IMR-90 (cell line): ENCODE results near the gene LRP1-AS. TPM values are rescaled to one million over a fixed set of nuclear protein-coding genes. Genes with fewer than 3 reads are reported as not detected.
A peak's percentile ranks its signal among the peaks of the same experiment; 100 is the strongest.

ENCODE experiments used
- ATAC-seq: fragments of 200-7000 bp; cut with Tn5 transposase; 2 replicates; pipeline ENCODE4 v1.9.1; 2020; ENCODE audit warnings: low read depth, mild to moderate bottlenecking, moderate library complexity
- BruUV-seq: library from RNA; stranded (reverse); fragments of 400-500 nt; replicated peaks from 2 replicates; lab custom pipeline; 2021; lab: Mats Ljungman, UMichigan
- CTCF ChIA-PET: fragments of 300-600 bp; formaldehyde crosslinking; extraction: SDS; loops from one replicate; lab custom pipeline; 2021; ENCODE audit warnings: antibody characterized with exemption; lab: Yijun Ruan, JAX
- POLR2A ChIA-PET: fragments of 300-600 bp; sonication (Branson Sonifier 250); formaldehyde crosslinking; loops from one replicate; lab custom pipeline; 2022; ENCODE audit warnings: antibody characterized with exemption; ENCODE audit not compliant: unreplicated experiment; lab: Charles Lee
- DNase-seq: peaks from one replicate; pipeline ENCODE4 v3.0.0; 2013
- H2AFZ ChIP-seq: replicated peaks from 2 replicates; pipeline ENCODE3; 2013; ENCODE audit warnings: low read length, mild to moderate bottlenecking; ENCODE audit not compliant: poor library complexity
- H2AK5ac ChIP-seq: 2 replicates; pipeline ENCODE4 v1.6.1; 2013; ENCODE audit warnings: low read depth, low read length, inconsistent platforms
- H2AK9ac ChIP-seq: replicated peaks from 2 replicates; pipeline ENCODE3; 2013; ENCODE audit warnings: mild to moderate bottlenecking, low read depth, low read length, moderate library complexity; ENCODE audit not compliant: poor library complexity
- H2BK120ac ChIP-seq: 2 replicates; pipeline ENCODE4 v1.6.1; 2013; ENCODE audit warnings: low read depth, low read length, inconsistent platforms
- H2BK15ac ChIP-seq: 3 replicates; pipeline ENCODE4 v1.6.1; 2013; ENCODE audit warnings: low read depth, low read length, inconsistent platforms
- H2BK20ac ChIP-seq: 2 replicates; pipeline ENCODE4 v1.6.1; 2013; ENCODE audit warnings: low read depth, mild to moderate bottlenecking, inconsistent platforms, low read length, moderate library complexity
- H2BK5ac ChIP-seq: 2 replicates; pipeline ENCODE4 v1.6.1; 2013; ENCODE audit warnings: mild to moderate bottlenecking, low read depth, low read length, inconsistent platforms; ENCODE audit not compliant: poor library complexity, severe bottlenecking
- H3K14ac ChIP-seq: replicated peaks from 2 replicates; pipeline ENCODE4 v1.6.1; 2013; ENCODE audit warnings: low read depth, low read length, inconsistent platforms
- H3K18ac ChIP-seq: 2 replicates; pipeline ENCODE4 v1.6.1; 2013; ENCODE audit warnings: low read depth, low read length, control low read depth
- H3K23ac ChIP-seq: 2 replicates; pipeline ENCODE4 v1.6.1; 2013; ENCODE audit warnings: low read depth, low read length, inconsistent platforms
- H3K27ac ChIP-seq: 2 replicates; pipeline ENCODE4 v1.5.1; 2013; ENCODE audit warnings: mild to moderate bottlenecking, control low read depth, low read length; ENCODE audit not compliant: insufficient read depth
- H3K27me3 ChIP-seq: 2 replicates; pipeline ENCODE4 v1.6.1; 2013; ENCODE audit warnings: low read length; ENCODE audit not compliant: control insufficient read depth, insufficient read depth
- H3K36me3 ChIP-seq: 2 replicates; pipeline ENCODE4 v1.6.1; 2013; ENCODE audit warnings: low read length, mixed read lengths; ENCODE audit not compliant: control insufficient read depth, insufficient read depth
- H3K4ac ChIP-seq: 2 replicates; pipeline ENCODE4 v1.6.1; 2013; ENCODE audit warnings: low read depth, low read length, inconsistent platforms
- H3K4me1 ChIP-seq: 2 replicates; pipeline ENCODE4 v1.6.1; 2013; ENCODE audit warnings: low read length, mixed read lengths; ENCODE audit not compliant: control insufficient read depth, insufficient read depth
- H3K4me2 ChIP-seq: 2 replicates; pipeline ENCODE4 v1.6.1; 2013; ENCODE audit warnings: low read depth, mild to moderate bottlenecking, control low read depth, low read length, moderate library complexity
- H3K4me3 ChIP-seq: 2 replicates; pipeline ENCODE4 v1.5.1; 2013; ENCODE audit warnings: low read depth, mild to moderate bottlenecking, control low read depth, low read length, moderate library complexity; ENCODE audit not compliant: insufficient read depth
- H3K56ac ChIP-seq: 2 replicates; pipeline ENCODE4 v1.6.1; 2013; ENCODE audit warnings: low read length, inconsistent platforms; ENCODE audit not compliant: insufficient read depth; ENCODE audit errors: extremely low read depth
- H3K79me1 ChIP-seq, 2 experiments: 2 replicates each; pipeline ENCODE4 v1.6.1; 2013; ENCODE audit warnings: low read length in 2 of 2, inconsistent platforms in 1 of 2, low read depth in 1 of 2
- H3K9ac ChIP-seq: 2 replicates; pipeline ENCODE4 v1.6.1; 2013; ENCODE audit warnings: low read depth, low read length, control low read depth
- H3K9me1 ChIP-seq: 2 replicates; pipeline ENCODE4 v1.6.1; 2013; ENCODE audit warnings: low read length, inconsistent platforms; ENCODE audit not compliant: insufficient read depth
- H3K9me3 ChIP-seq: 2 replicates; pipeline ENCODE4 v1.6.1; 2013; ENCODE audit warnings: low read length; ENCODE audit not compliant: control insufficient read depth, insufficient read depth
- H4K20me1 ChIP-seq: 2 replicates; pipeline ENCODE4 v1.6.1; 2013; ENCODE audit warnings: low read length, inconsistent platforms; ENCODE audit not compliant: insufficient read depth
- H4K5ac ChIP-seq: 2 replicates; pipeline ENCODE4 v1.6.1; 2013; ENCODE audit warnings: mild to moderate bottlenecking, low read depth, low read length, control low read depth
- H4K8ac ChIP-seq, 2 experiments: 2 replicates each; pipeline ENCODE4 v1.6.1; 2013; ENCODE audit warnings: low read depth in 2 of 2, low read length in 2 of 2, control low read depth in 1 of 2, inconsistent platforms in 1 of 2
- H4K91ac ChIP-seq: 2 replicates; pipeline ENCODE4 v1.6.1; 2013; ENCODE audit warnings: low read depth, low read length, inconsistent platforms; ENCODE audit not compliant: insufficient read depth
- CEBPB ChIP-seq: IDR thresholded peaks from 2 replicates; pipeline ENCODE4 v1.6.1; 2012; ENCODE audit warnings: low read depth, low read length, improper control_type of control experiment
- MXI1 ChIP-seq: IDR thresholded peaks from 2 replicates; pipeline ENCODE4 v1.6.1; 2012; ENCODE audit warnings: low read depth, mild to moderate bottlenecking, low read length, moderate library complexity, borderline replicate concordance
- RCOR1 ChIP-seq: IDR thresholded peaks from 2 replicates; pipeline ENCODE4 v1.6.1; 2012; ENCODE audit warnings: mild to moderate bottlenecking, low read length, improper control_type of control experiment; ENCODE audit not compliant: insufficient replicate concordance
- WGBS, 2 experiments: methylation state at CpG; one replicate each; pipeline versions ENCODE4 v1.1.5 to v1.1.7; 2013; ENCODE audit warnings: missing lambda C conversion rate in 2 of 2; ENCODE audit not compliant: insufficient read length in 1 of 2; ENCODE audit errors: extremely low coverage in 2 of 2; 5-methylcytosine and 5-hydroxymethylcytosine counted together
- dilution Hi-C: fragments of 300-500 bp; cut with HindIII; formaldehyde crosslinking; loops from one replicate; pipeline ENCODE4 v1.14.3; 2018; ENCODE audit warnings: low sequenced_read_pairs; ENCODE audit not compliant: unreplicated experiment
- in situ Hi-C: fragments of 300-500 bp; cut with MboI; formaldehyde crosslinking; loops from 3 replicates; pipeline ENCODE4 v1.14.3; 2019; ENCODE audit warnings: low sequenced_read_pairs, inconsistent platforms, mixed read lengths
- intact Hi-C: fragments of 100-400 bp; cut with micrococcal nuclease; formaldehyde crosslinking; loops from 2 replicates; pipeline ENCODE4 v1.10.0; 2022
- polyA plus RNA-seq, 3 experiments: library from polyadenylated mRNA; depleted of rRNA; stranded (reverse); fragments of >200 nt; gene quantifications; 2 replicates each; pipeline ENCODE4 v1.2.3, GENCODE V29; 2012; ENCODE audit warnings: low replicate concordance in 1 of 3
- total RNA-seq: library from RNA; depleted of rRNA; stranded (reverse); fragments of >200 nt; gene quantifications from 2 replicates; pipeline ENCODE4 v1.2.3, GENCODE V29; 2012

LRP1-AS gene
- total and polyA plus RNA-seq, 2 of the 4 experiments (the other 2 are of a cell fraction), result not detected

DNA sequence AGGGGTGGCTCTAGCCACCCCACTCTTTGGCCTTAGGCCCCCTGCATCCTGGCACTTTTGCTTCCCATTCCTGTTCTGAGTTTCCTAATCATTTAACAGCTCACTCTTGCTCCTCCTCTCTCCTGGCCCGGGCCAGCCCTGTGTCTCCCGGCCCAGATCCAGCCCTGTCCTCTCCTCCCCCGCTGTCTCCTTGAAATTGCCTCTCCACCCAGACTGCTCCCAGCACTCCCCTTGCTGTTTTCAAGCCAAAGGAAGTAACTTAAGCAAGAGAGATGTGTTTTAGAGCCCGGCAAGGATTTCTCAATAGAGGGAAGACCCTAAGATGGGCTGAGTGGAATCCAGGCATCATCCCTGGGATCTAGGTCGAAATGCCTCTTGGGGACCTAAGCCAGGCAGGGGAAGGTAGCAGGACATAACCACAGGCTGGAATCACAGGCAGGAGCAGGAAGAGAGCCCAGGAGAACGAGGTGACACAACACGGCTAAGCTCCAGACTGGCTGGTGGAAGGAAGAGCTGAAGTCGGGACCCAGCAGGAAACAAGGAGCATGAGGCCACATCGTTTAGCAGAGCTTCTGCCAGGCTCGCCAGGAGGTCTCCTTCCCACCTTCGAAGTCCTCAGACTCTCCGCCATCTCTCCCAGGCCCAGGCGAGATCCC, 2.0 kb upstream of the LRP1-AS start:
- Histone ChIP-seq H3K9me1 (peaks cover 62% of the 10 kb centered on the region), H3K4me3 (no peak overlapping the region), H3K27ac (peak overlapping the region; percentile 94), H3K23ac (peak overlapping the region; percentile 89), H2BK5ac (peak overlapping the region; percentile 84), H3K14ac (peak overlapping the region; percentile 98), H2AFZ (no peak overlapping the region), H2BK20ac (peak overlapping the region; percentile 57; the same call in 1 of the 2 replicates), H3K9ac (peak overlapping the region; percentile 58), H3K18ac (peak overlapping the region; percentile 89), H3K27me3 (no peaks in the 10 kb centered on the region), H4K8ac (peak overlapping the region; percentile 65 to 78), H3K4ac (peak overlapping the region; percentile 96), H3K36me3 (peaks cover 68% of the 10 kb centered on the region), H3K56ac (no peak overlapping the region), H4K5ac (peak overlapping the region; percentile 88), H3K4me2 (peak overlapping the region; percentile 74), H2AK9ac (peak overlapping the region; percentile 87), H3K79me1 (peaks cover 44 to 97% of the 10 kb centered on the region in 2 experiments), H2BK15ac (peak overlapping the region; percentile 71; the same call in 1 of the 3 replicates), H4K20me1 (peaks cover 84% of the 10 kb centered on the region), H2BK120ac (peak overlapping the region; percentile 89), H3K4me1 (peaks cover 70% of the 10 kb centered on the region), H3K9me3 (no peaks in the 10 kb centered on the region), H2AK5ac (peak overlapping the region; percentile 95), H4K91ac (peak overlapping the region; percentile 87)
- intact Hi-C loops (loop anchor here (2.0 kb wide), 1 partner anchor 21 kb away; the partner anchor contains the start of gene LRP1), dilution Hi-C loops (no loop called here), in situ Hi-C loops (no loop called here)
- POLR2A ChIA-PET, result interaction anchor here (0.6 to 1.0 kb wide), 2 partner anchors 8 to 19 kb away, joined by 3 to 4 read pairs; no protein-coding TSS in a partner anchor
- DNase-seq (peak; percentile 61), ATAC-seq (peak; percentile 67)
- CTCF ChIA-PET, result interaction anchor here (0.7 to 1.5 kb wide), 2 partner anchors 20 to 26 kb away, joined by 6 read pairs; no protein-coding TSS in a partner anchor
- TF ChIP-seq RCOR1 (no peak), MXI1 (no peak), CEBPB (peak; percentile 14; the same call in 1 of the 2 replicates)
- 23% methylated on average over 6 of the region's 13 CpGs; no CpG with 5 or more reads in 1 of the 2 experiments for WGBS, 2 experiments
- no TSS peak for BruUV-seq
